ENCODE measurements around the gene RERE.

The RERE gene

GRCh38 chr1:8790987-8791386 lies 26.5 kb downstream of the RERE start (continued):
- TF ChIP-seq ZBTB26 (tag by site-specific recombination; optimal IDR thresholded peaks at IDR 0.05) (no peak), ZFP41 (tag by site-specific recombination; IDR thresholded peaks at IDR 0.05; ENCODE audit: borderline replicate concordance) (no peak), GLIS1 (tag by site-specific recombination; IDR thresholded peaks at IDR 0.05) (peak; percentile 29; the same call in 1 of the 2 replicates), ZNF670 (tag by site-specific recombination; IDR thresholded peaks at IDR 0.05; ENCODE audit: low read depth) (no peak), ZNF555 (tag by site-specific recombination; conservative IDR thresholded peaks at IDR 0.05) (no peak), ZBTB48 (tag by site-specific recombination; IDR thresholded peaks at IDR 0.05) (peak; percentile 78), ZNF174 (tag by site-specific recombination; IDR thresholded peaks at IDR 0.05) (no peak), RBAK (tag by site-specific recombination; IDR thresholded peaks at IDR 0.05) (no peak), ZNF398 (tag by site-specific recombination; IDR thresholded peaks at IDR 0.05) (peak; percentile 28; the same call in 1 of the 2 replicates), ZNF623 (tag by site-specific recombination; IDR thresholded peaks at IDR 0.05) (peak; percentile 50; the same call in 1 of the 2 replicates), HOXA7 (CRISPR knock-in tag; IDR thresholded peaks at IDR 0.05; ENCODE audit: borderline replicate concordance) (no peak), OVOL3 (tag by site-specific recombination; IDR thresholded peaks at IDR 0.05) (no peak; the same call in 1 of the 2 replicates), ZNF26 (tag by site-specific recombination; IDR thresholded peaks at IDR 0.05) (no peak), ZNF280C (tag by site-specific recombination; IDR thresholded peaks at IDR 0.05) (no peak), ZNF274 (IDR thresholded peaks at IDR 0.05; ENCODE audit: low read length) (no peak), ZNF274 (tag by site-specific recombination; IDR thresholded peaks at IDR 0.05; ENCODE audit: borderline replicate concordance) (no peak), ZNF24 (tag by site-specific recombination; IDR thresholded peaks at IDR 0.05) (peak; percentile 74; the same call in 1 of the 2 replicates), ZNF548 (tag by site-specific recombination; IDR thresholded peaks at IDR 0.05) (no peak), KLF7 (tag by site-specific recombination; IDR thresholded peaks at IDR 0.05; ENCODE audit: borderline replicate concordance) (peak; percentile 22; the same call in 1 of the 2 replicates), ZNF426 (tag by site-specific recombination; IDR thresholded peaks at IDR 0.05) (no peak), ZNF610 (tag by site-specific recombination; IDR thresholded peaks at IDR 0.05; ENCODE audit: borderline replicate concordance) (no peak), ZNF664 (tag by site-specific recombination; IDR thresholded peaks at IDR 0.05) (peak; percentile 100), ZNF302 (tag by site-specific recombination; IDR thresholded peaks at IDR 0.05; ENCODE audit: low read depth) (no peak), ZNF580 (tag by site-specific recombination; IDR thresholded peaks at IDR 0.05) (peak; percentile 82), ZNF394 (tag by site-specific recombination; IDR thresholded peaks at IDR 0.05; ENCODE audit: borderline replicate concordance) (peak; percentile 45; the same call in 1 of the 2 replicates), ZNF488 (tag by site-specific recombination; IDR thresholded peaks at IDR 0.05) (no peak), ZNF843 (tag by site-specific recombination; IDR thresholded peaks at IDR 0.05) (peak; percentile 84), BCL11B (tag by site-specific recombination; IDR thresholded peaks at IDR 0.05; ENCODE audit: low read depth) (peak; percentile 87; the same call in 1 of the 2 replicates), ZEB2 (tag by site-specific recombination; IDR thresholded peaks at IDR 0.05) (0 out of 2 replicates have a peak, but pooled peaks have one; percentile 49), ZNF350 (tag by site-specific recombination; IDR thresholded peaks at IDR 0.05) (no peak), ZNF830 (tag by site-specific recombination; IDR thresholded peaks at IDR 0.05; ENCODE audit: low read depth) (no peak), ZFP3 (tag by site-specific recombination; IDR thresholded peaks at IDR 0.05; ENCODE audit: low read depth) (no peak), ZNF549 (tag by site-specific recombination; IDR thresholded peaks at IDR 0.05) (no peak; the same call in 1 of the 2 replicates), ZFP37 (tag by site-specific recombination; IDR thresholded peaks at IDR 0.05) (0 out of 2 replicates have a peak, but pooled peaks have one; percentile 37)

All from HEK293 (cell line).